Peyer's patch (tissue), 4 donors: ENCODE measurements around the gene CAND2. TPM values are rescaled to one million over a fixed set of nuclear protein-coding genes. Genes with fewer than 3 reads are reported as not detected.
"Not testable (repeated sequence)": the region's sequence is repeated elsewhere in the genome, so short reads cannot be mapped to it uniquely, and the experiment has no call there.

Experiments used
- DNase-seq, 3 donors: peaks; one replicate each; pipeline ENCODE4 v3.0.0-alpha.2; 2017 to 2019
- H3K27ac ChIP-seq, 4 donors: fragments of 200-600 bp; sonication (generic); one replicate each; pipeline ENCODE4 v1.5.1; 2016 to 2019
- H3K27me3 ChIP-seq, 2 donors: fragments of 200-600 bp; sonication (generic); one replicate each; pipeline ENCODE4 v1.5.1; 2019
- H3K36me3 ChIP-seq, 3 donors: fragments of 200-600 bp; sonication (generic); one replicate each; pipeline ENCODE4 v1.5.1; 2016 to 2019
- H3K4me1 ChIP-seq, 4 donors: fragments of 200-600 bp; sonication (generic); one replicate each; pipeline ENCODE4 v1.5.1; 2016 to 2019
- H3K4me3 ChIP-seq, 4 donors: fragments of 200-600 bp; sonication (generic); 1 replicate in 3 of 4; 2 replicates in 1 of 4; pipeline ENCODE4 v1.5.1; 2016 to 2019; ENCODE audit warnings: mild to moderate bottlenecking in 1 of 4
- H3K9me3 ChIP-seq, 4 donors: fragments of 200-600 bp; sonication (generic); one replicate each; pipeline ENCODE4 v1.5.1; 2016 to 2019; ENCODE audit warnings: mild to moderate bottlenecking in 1 of 4
- POLR2A ChIP-seq, 2 donors: fragments of 450-650 bp; IDR thresholded peaks; one replicate each; pipeline ENCODE4 v1.5.1; 2017; ENCODE audit warnings: antibody characterized with exemption in 2 of 2, mild to moderate bottlenecking in 2 of 2, moderate library complexity in 2 of 2
- total RNA-seq, 4 donors: library from RNA; depleted of rRNA; stranded (reverse); fragments of >200 nt; gene quantifications; one replicate each; pipeline ENCODE4 v1.1.0, GENCODE V29; 2016
- TF ChIP-seq, protein P1 (sequence below), 6 experiments: fragments of 450-650 bp in 4 of 6; fragments of 200-600 bp in 2 of 6; sonication (generic) in 1 of 6; IDR thresholded peaks; one replicate each; pipeline ENCODE4 v1.5.1; 2017 to 2019; ENCODE audit warnings: antibody characterized with exemption in 6 of 6, mild to moderate bottlenecking in 3 of 6, moderate library complexity in 1 of 6

The CAND2 gene
- total RNA-seq, 4 donors from 2014 or later: 1.4 to 4.1 (median 2.1) TPM

DNA sequence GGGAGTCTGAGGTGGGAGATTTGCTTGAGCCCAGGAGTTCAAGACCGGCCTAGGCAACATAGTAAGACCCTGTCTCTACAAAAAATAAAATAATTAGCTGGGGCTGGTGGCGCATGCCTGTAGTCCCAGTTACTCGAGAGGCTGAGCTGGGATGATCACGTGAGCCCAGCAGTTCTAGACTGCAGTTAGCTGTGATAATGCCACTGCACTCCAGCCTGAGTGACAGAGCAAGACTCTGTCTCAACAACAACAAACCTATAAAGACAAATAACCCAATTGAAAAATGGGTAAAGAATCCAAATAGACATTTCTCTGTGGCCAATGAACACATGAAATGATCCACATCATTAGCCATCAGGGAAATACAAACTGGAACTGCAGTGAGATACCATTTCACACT lies 46.0 kb downstream of the CAND2 start:
- no peak for DNase-seq
- no peak for TF ChIP-seq POLR2A (IDR thresholded peaks at IDR 0.05)
- TF ChIP-seq, protein P1, sequence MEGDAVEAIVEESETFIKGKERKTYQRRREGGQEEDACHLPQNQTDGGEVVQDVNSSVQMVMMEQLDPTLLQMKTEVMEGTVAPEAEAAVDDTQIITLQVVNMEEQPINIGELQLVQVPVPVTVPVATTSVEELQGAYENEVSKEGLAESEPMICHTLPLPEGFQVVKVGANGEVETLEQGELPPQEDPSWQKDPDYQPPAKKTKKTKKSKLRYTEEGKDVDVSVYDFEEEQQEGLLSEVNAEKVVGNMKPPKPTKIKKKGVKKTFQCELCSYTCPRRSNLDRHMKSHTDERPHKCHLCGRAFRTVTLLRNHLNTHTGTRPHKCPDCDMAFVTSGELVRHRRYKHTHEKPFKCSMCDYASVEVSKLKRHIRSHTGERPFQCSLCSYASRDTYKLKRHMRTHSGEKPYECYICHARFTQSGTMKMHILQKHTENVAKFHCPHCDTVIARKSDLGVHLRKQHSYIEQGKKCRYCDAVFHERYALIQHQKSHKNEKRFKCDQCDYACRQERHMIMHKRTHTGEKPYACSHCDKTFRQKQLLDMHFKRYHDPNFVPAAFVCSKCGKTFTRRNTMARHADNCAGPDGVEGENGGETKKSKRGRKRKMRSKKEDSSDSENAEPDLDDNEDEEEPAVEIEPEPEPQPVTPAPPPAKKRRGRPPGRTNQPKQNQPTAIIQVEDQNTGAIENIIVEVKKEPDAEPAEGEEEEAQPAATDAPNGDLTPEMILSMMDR (IDR thresholded peaks at IDR 0.05): no peak
- Histone ChIP-seq H3K36me3 (peaks cover 0 to 24% (median 0%) of the 10 kb centered on the region in 3 donors), H3K9me3 (no peaks in the 10 kb centered on the region), H3K4me1 (peaks cover 0 to 31% (median 4%) of the 10 kb centered on the region in 4 donors), H3K27me3 (no peaks in the 10 kb centered on the region), H3K4me3 (no peak overlapping the region), H3K27ac (peak overlapping the region in 1 of 4 donors; percentile 93)

GRCh38 chr3:12845811-12846210 lies 49.3 kb downstream of the CAND2 start:
- H3K27me3 ChIP-seq: no peaks in the 10 kb centered on the region
- no peak for DNase-seq
- TF ChIP-seq, protein P1 (IDR thresholded peaks at IDR 0.05): no peak
- no peak for TF ChIP-seq POLR2A (IDR thresholded peaks at IDR 0.05)
- no peaks in the 10 kb centered on the region for H3K9me3 ChIP-seq
- H3K36me3 ChIP-seq: no peaks in the 10 kb centered on the region
- no peaks in the 10 kb centered on the region for H3K4me1 ChIP-seq
- no peak overlapping the region for H3K4me3 ChIP-seq
- no peak overlapping the region for H3K27ac ChIP-seq

DNA sequence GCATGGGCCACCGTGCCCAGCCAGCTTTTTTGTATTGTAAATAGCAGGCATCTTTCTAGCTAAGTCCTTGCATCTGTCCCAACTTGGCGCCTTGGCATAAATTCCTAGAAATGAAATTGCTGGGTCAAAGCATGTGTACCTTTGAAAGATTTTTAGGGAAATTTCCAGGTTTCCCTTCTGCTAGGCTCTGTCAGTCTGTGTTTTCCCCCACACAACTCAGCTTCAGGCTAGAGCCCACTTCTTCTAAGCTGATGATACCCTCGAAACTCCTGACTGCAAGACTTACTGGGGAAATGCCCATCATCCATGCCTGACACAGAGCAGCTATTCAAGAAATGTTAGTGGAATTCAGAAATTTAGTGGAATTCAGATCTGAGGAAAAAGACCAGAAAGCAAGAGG lies 55.7 kb downstream of the CAND2 start:
- Histone ChIP-seq H3K9me3 (no peaks in the 10 kb centered on the region), H3K27me3 (no peaks in the 10 kb centered on the region), H3K4me1 (no peaks in the 10 kb centered on the region), H3K27ac (no peak overlapping the region), H3K36me3 (no peaks in the 10 kb centered on the region), H3K4me3 (no peak overlapping the region)
- no peak for DNase-seq
- TF ChIP-seq POLR2A (IDR thresholded peaks at IDR 0.05): no peak
- TF ChIP-seq, protein P1 (IDR thresholded peaks at IDR 0.05): no peak

DNA sequence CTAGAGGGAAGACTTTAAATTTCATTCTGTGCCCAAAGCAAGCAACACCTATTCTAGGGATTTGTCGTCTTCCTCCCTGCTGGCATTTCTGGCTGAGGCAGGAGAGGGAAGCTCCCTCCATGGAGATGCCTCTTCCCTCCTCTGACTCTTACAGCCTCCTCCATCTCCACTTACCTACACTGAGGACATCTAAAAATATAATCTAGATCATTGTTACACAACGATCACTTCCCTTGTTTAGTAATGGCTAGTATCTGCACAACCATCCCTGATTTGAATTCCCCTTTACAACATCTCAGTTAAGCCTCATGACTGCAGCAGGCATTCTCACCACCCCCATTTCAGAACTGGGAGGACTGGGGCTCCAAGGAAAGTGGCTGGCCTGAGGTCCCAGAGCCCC lies 57.4 kb downstream of the CAND2 start:
- H3K27me3 ChIP-seq, H3K27ac ChIP-seq, H3K4me3 ChIP-seq, DNase-seq, H3K4me1 ChIP-seq, H3K9me3 ChIP-seq, H3K36me3 ChIP-seq: not testable (repeated sequence)

DNA sequence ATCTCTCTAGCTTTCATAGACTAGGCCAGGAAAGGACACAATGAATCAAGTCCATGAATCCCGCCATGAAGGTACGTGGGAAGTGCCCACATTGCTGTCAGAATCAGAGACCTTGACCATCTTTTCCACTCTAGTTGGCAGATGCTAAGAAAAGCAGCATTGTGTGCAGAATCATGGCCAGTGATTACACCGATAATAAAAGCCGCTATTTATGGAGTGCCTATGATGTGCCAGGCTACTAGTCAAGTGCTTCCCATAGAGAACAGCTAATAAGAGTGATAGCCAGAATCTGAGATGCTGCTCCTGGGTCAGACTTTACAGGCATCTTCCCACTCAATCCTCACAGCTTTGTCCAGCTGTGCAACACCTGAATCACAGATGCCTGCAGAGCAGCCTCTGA lies 58.1 kb downstream of the CAND2 start:
- no peaks in the 10 kb centered on the region for H3K9me3 ChIP-seq
- H3K4me3 ChIP-seq: no peak overlapping the region
- H3K36me3 ChIP-seq: no peaks in the 10 kb centered on the region
- TF ChIP-seq, protein P1 (IDR thresholded peaks at IDR 0.05): no peak
- no peak for TF ChIP-seq POLR2A (IDR thresholded peaks at IDR 0.05)
- no peaks in the 10 kb centered on the region for H3K27me3 ChIP-seq
- no peaks in the 10 kb centered on the region for H3K4me1 ChIP-seq
- no peak for DNase-seq
- no peak overlapping the region for H3K27ac ChIP-seq

GRCh38 chr3:12856626-12857025 lies 60.1 kb downstream of the CAND2 start:
- Histone ChIP-seq H3K4me1 (no peaks in the 10 kb centered on the region), H3K4me3 (no peak overlapping the region), H3K9me3 (no peaks in the 10 kb centered on the region), H3K36me3 (no peaks in the 10 kb centered on the region), H3K27ac (no peak overlapping the region), H3K27me3 (no peaks in the 10 kb centered on the region)
- TF ChIP-seq, protein P1 (IDR thresholded peaks at IDR 0.05): no peak
- no peak for DNase-seq
